GM12878 (cell line): Measurements from ENCODE around the gene ZNF280D. TPM values are rescaled to one million over a fixed set of nuclear protein-coding genes. Genes with fewer than 3 reads are reported as not detected.

Source experiments
- ATAC-seq: fragments of 200-7000 bp; cut with Tn5 transposase; 3 replicates; pipeline ENCODE4 v1.9.1; 2020; ENCODE audit warnings: mild to moderate bottlenecking, moderate library complexity
- BruUV-seq: library from RNA; stranded (reverse); fragments of 400-500 nt; replicated peaks from 2 replicates; lab custom pipeline; 2021; lab: Mats Ljungman, UMichigan
- CTCF ChIA-PET: fragments of 300-600 bp; sonication (Branson Sonifier 250); formaldehyde crosslinking; extraction: SDS; loops from one replicate; lab custom pipeline; 2021; ENCODE audit warnings: inconsistent platforms; lab: Yijun Ruan, JAX
- POLR2A ChIA-PET: fragments of 350-600 bp; formaldehyde crosslinking; extraction: SDS; loops from one replicate; lab custom pipeline; 2021; ENCODE audit warnings: inconsistent platforms; lab: Charles Lee
- RAD21 ChIA-PET: fragments of 300-600 bp; sonication (Branson Sonifier 250); formaldehyde crosslinking; loops from one replicate; lab custom pipeline; 2023; ENCODE audit warnings: antibody characterized with exemption; ENCODE audit not compliant: unreplicated experiment; lab: Charles Lee
- SMC1A ChIA-PET: fragments of 300-600 bp; sonication (Branson Sonifier 250); formaldehyde crosslinking; loops from one replicate; lab custom pipeline; 2023; ENCODE audit not compliant: unreplicated experiment, uncharacterized antibody; lab: Charles Lee
- DNase-seq: peaks from one replicate; pipeline ENCODE4 v3.0.0-alpha.2; 2011; ENCODE audit warnings: low read depth, low spot score
- FAIRE-seq: peaks from 3 replicates; lab custom pipeline; 2011; peaks lifted over from hg19 to GRCh38; lab: Jason Lieb, UNC
- H2AFZ ChIP-seq: 2 replicates; pipeline ENCODE4 v1.6.0; 2011; ENCODE audit warnings: low read depth, low read length, control low read depth; ENCODE audit not compliant: control insufficient read depth
- H3K27ac ChIP-seq: 2 replicates; pipeline ENCODE4 v1.5.1; 2011; ENCODE audit warnings: control low read depth; ENCODE audit not compliant: control insufficient read depth, insufficient read depth
- H3K27me3 ChIP-seq, 2 experiments: replicated peaks in 1 of 2; 2 replicates each; pipeline versions ENCODE4 v1.6.0 to v1.6.1; 2011; ENCODE audit warnings: low read length in 1 of 2; ENCODE audit not compliant: control insufficient read depth in 2 of 2, insufficient read depth in 2 of 2
- H3K36me3 ChIP-seq, 2 experiments: 2 replicates each; pipeline ENCODE4 v1.5.1; 2011; ENCODE audit warnings: low read length in 1 of 2; ENCODE audit not compliant: control insufficient read depth in 2 of 2, insufficient read depth in 2 of 2
- H3K4me1 ChIP-seq: 2 replicates; pipeline ENCODE4 v1.6.1; 2011; ENCODE audit warnings: mild to moderate bottlenecking, low read length, moderate library complexity, mixed read lengths; ENCODE audit not compliant: control insufficient read depth, insufficient read depth
- H3K4me2 ChIP-seq: 2 replicates; pipeline ENCODE4 v1.6.0; 2011; ENCODE audit warnings: control low read depth; ENCODE audit not compliant: control insufficient read depth, insufficient read depth
- H3K4me3 ChIP-seq: fragments of 200-600 bp; sonication (generic); 2 replicates; pipeline ENCODE4 v1.5.1; 2016
- H3K79me2 ChIP-seq: 2 replicates; pipeline ENCODE4 v1.6.0; 2011; ENCODE audit warnings: low read length; ENCODE audit not compliant: control insufficient read depth, insufficient read depth
- H3K9ac ChIP-seq: 2 replicates; pipeline ENCODE4 v1.8.0; 2011; ENCODE audit warnings: low read length, control low read depth, mixed read lengths; ENCODE audit not compliant: control insufficient read depth, insufficient read depth
- H3K9me3 ChIP-seq: replicated peaks from 3 replicates; pipeline ENCODE4 v1.5.1; 2011; ENCODE audit warnings: mild to moderate bottlenecking, low read length; ENCODE audit not compliant: control insufficient read depth, insufficient read depth
- H4K20me1 ChIP-seq: 2 replicates; pipeline ENCODE4 v1.6.0; 2011; ENCODE audit not compliant: control insufficient read depth, insufficient read depth
- BCL3 ChIP-seq: IDR thresholded peaks from 2 replicates; pipeline ENCODE4 v1.6.1; 2011; ENCODE audit warnings: borderline replicate concordance, low read depth, mild to moderate bottlenecking, moderate library complexity, low read length; ENCODE audit not compliant: insufficient read depth, poor library complexity, severe bottlenecking
- CBFB ChIP-seq: IDR thresholded peaks from 2 replicates; pipeline ENCODE4 v1.6.1; 2016; ENCODE audit warnings: antibody characterized with exemption, low read depth
- CBX3 ChIP-seq: fragments of 200-600 bp; sonication (generic); IDR thresholded peaks from 2 replicates; pipeline ENCODE4 v1.6.1; 2016; ENCODE audit warnings: low read depth, borderline replicate concordance
- SMC3 ChIP-seq: IDR thresholded peaks from 2 replicates; pipeline ENCODE4 v1.6.1; 2011; ENCODE audit warnings: low read length, improper control_type of control experiment, borderline replicate concordance
- SREBF1 ChIP-seq: IDR thresholded peaks from 2 replicates; pipeline ENCODE4 v1.6.1; 2012; ENCODE audit warnings: mild to moderate bottlenecking, low read length
- TCF7 ChIP-seq: IDR thresholded peaks from 2 replicates; pipeline ENCODE4 v1.6.1; 2014; ENCODE audit warnings: antibody characterized with exemption, borderline replicate concordance
- WGBS: methylation state at CpG from one replicate; pipeline ENCODE4 v1.1.6; 2016; ENCODE audit warnings: low lambda C conversion rate; ENCODE audit not compliant: insufficient replicate concordance, insufficient coverage; ENCODE audit errors: missing lambda C conversion rate; 5-methylcytosine and 5-hydroxymethylcytosine counted together
- in situ Hi-C: fragments of 300-500 bp; cut with MboI; formaldehyde crosslinking; loops from 9 replicates; pipeline ENCODE4 v1.14.3; 2018; ENCODE audit warnings: mixed read lengths
- intact Hi-C: fragments of 100-400 bp; cut with micrococcal nuclease; formaldehyde crosslinking; loops from one replicate; pipeline ENCODE4 v1.14.2; 2022; ENCODE audit not compliant: unreplicated experiment
- polyA plus RNA-seq, 11 experiments: library from polyadenylated mRNA; depleted of rRNA in 4 of 11; unstranded in 6 of 11; stranded (reverse) in 5 of 11; fragments of >200 nt; fragmentation: Nextera tagmentation in 4 of 11; fragmentation: Illumina TruSeq in 1 of 11; extraction: Ambion mirVana in 4 of 11; extraction: Trizol in 1 of 11; gene quantifications; 1 replicate in 1 of 11; 2 replicates in 10 of 11; pipeline versions ENCODE4 v1.2.1 to v1.2.3, GENCODE V29; 2011 to 2016; ENCODE audit warnings: inconsistent platforms in 2 of 11, missing spikeins in 2 of 11, low read depth in 1 of 11
- total RNA-seq, 4 experiments: library from RNA; depleted of rRNA in 3 of 4; stranded (reverse); fragments of >200 nt in 3 of 4; fragmentation: Illumina TruSeq in 1 of 4; extraction: Trizol in 1 of 4; gene quantifications; 2 replicates each; pipeline versions ENCODE4 v1.2.1 to v1.2.3, GENCODE V29; 2013 to 2021

ZNF280D gene
- total and polyA plus RNA-seq, 10 of the 15 experiments (the other 5 are each of a cell fraction or from before 2014, with no cell fraction given) = 5.6 to 18.6 (median 8.6) TPM

- POLR2A ChIA-PET = no interaction called here
- H3K4me2 ChIP-seq = no peak overlapping the region
- ATAC-seq (no peak), FAIRE-seq (no peak), DNase-seq (no peak)
- no peaks in the 10 kb centered on the region for H3K36me3 ChIP-seq
- no peaks in the 10 kb centered on the region; the same call in 1 of the 3 replicates for H3K9me3 ChIP-seq
- H3K4me3 ChIP-seq = no peak overlapping the region
- BruUV-seq = no TSS peak
- H3K9ac ChIP-seq = no peak overlapping the region
- H3K27ac ChIP-seq = no peak overlapping the region
- H3K4me1 ChIP-seq = peaks cover 3% of the 10 kb centered on the region; the same call in 1 of the 2 replicates
- in situ Hi-C loops = no loop called here
- no peaks in the 10 kb centered on the region for H3K27me3 ChIP-seq
- RAD21 ChIA-PET = no interaction called here
- TF ChIP-seq BCL3 = no peak
- TF ChIP-seq SMC3 = no peak
- TF ChIP-seq SREBF1 = no peak
- TF ChIP-seq CBFB = no peak
- no peak for TF ChIP-seq TCF7
- TF ChIP-seq CBX3 = no peak
- CTCF ChIA-PET = no interaction called here
- 79% methylated on average over 3 of the region's 3 CpGs for WGBS
- intact Hi-C loops = no loop called here
- no peaks in the 10 kb centered on the region for H4K20me1 ChIP-seq
- SMC1A ChIA-PET = no interaction called here
- no peak overlapping the region for H2AFZ ChIP-seq
- peaks cover 6% of the 10 kb centered on the region; the same call in 1 of the 2 replicates for H3K79me2 ChIP-seq
Measured at GRCh38 chr15:56719774-56720555, 13.3 kb downstream of the ZNF280D start.
